ENCODE measurements around the gene TCOF1.

The TCOF1 gene

GRCh38 chr5:150329881-150330876 is 27.3 kb upstream of the TCOF1 start:
- ATAC-seq (ENCODE audit: insufficient read depth, low read depth) (peak; percentile 57; the same call in 2 of the 3 replicates), DNase-seq (peak; percentile 21)
- TF ChIP-seq EZH2 (IDR thresholded peaks at IDR 0.05; ENCODE audit: borderline replicate concordance, low read depth, low read length, severe bottlenecking), result no peak
- TF ChIP-seq CTCF (IDR thresholded peaks at IDR 0.05; ENCODE audit: borderline replicate concordance, extremely low read depth, low read length, poor library complexity, severe bottlenecking), result no peak
- Histone ChIP-seq H3K4me2 (ENCODE audit: insufficient read depth, low read length) (no peak overlapping the region), H3K4me3 (ENCODE audit: low read depth in 1 of 2, low read length in 2 of 2) (no peak overlapping the region), H2AFZ (ENCODE audit: low read depth, low read length) (no peak overlapping the region), H3K9ac (ENCODE audit: low read depth, low read length) (no peak overlapping the region), H4K20me1 (ENCODE audit: insufficient read depth, low read length) (no peaks in the 10 kb centered on the region), H3K27ac (ENCODE audit: low read length) (no peak overlapping the region), H3K4me1 (ENCODE audit: insufficient read depth, low read length) (no peaks in the 10 kb centered on the region), H3K79me2 (ENCODE audit: insufficient read depth, low read length) (no peaks in the 10 kb centered on the region), H3K36me3 (ENCODE audit: insufficient read depth, low read length) (no peaks in the 10 kb centered on the region), H3K27me3 (ENCODE audit: insufficient read depth, low read length, poor library complexity) (peaks cover 27% of the 10 kb centered on the region), H3K9me3 (ENCODE audit: insufficient read depth, low read length, severe bottlenecking) (no peaks in the 10 kb centered on the region)

- no peak overlapping the region for H3K4me2 ChIP-seq (ENCODE audit: insufficient read depth, low read length)
Observed at GRCh38 chr5:150333400-150333799, 24.1 kb upstream of the TCOF1 start.

GRCh38 chr5:150335778-150336177 is 21.7 kb upstream of the TCOF1 start:
- Histone ChIP-seq H3K79me2 (ENCODE audit: insufficient read depth, low read length) (no peaks in the 10 kb centered on the region), H3K9ac (ENCODE audit: low read depth, low read length) (no peak overlapping the region), H3K9me3 (ENCODE audit: insufficient read depth, low read length, severe bottlenecking) (no peaks in the 10 kb centered on the region), H3K4me1 (ENCODE audit: insufficient read depth, low read length) (no peaks in the 10 kb centered on the region), H3K27me3 (ENCODE audit: insufficient read depth, low read length, poor library complexity) (peaks cover 32% of the 10 kb centered on the region), H3K27ac (ENCODE audit: low read length) (no peak overlapping the region), H3K36me3 (ENCODE audit: insufficient read depth, low read length) (no peaks in the 10 kb centered on the region), H3K4me3 (ENCODE audit: low read depth in 1 of 2, low read length in 2 of 2) (no peak overlapping the region), H2AFZ (ENCODE audit: low read depth, low read length) (no peak overlapping the region), H4K20me1 (ENCODE audit: insufficient read depth, low read length) (no peaks in the 10 kb centered on the region), H3K4me2 (ENCODE audit: insufficient read depth, low read length) (no peak overlapping the region)
- TF ChIP-seq EZH2 (IDR thresholded peaks at IDR 0.05; ENCODE audit: borderline replicate concordance, low read depth, low read length, severe bottlenecking) (no peak), CTCF (IDR thresholded peaks at IDR 0.05; ENCODE audit: borderline replicate concordance, extremely low read depth, low read length, poor library complexity, severe bottlenecking) (no peak)
- ATAC-seq (ENCODE audit: insufficient read depth, low read depth), result no peak
- DNase-seq, result no peak

More at GRCh38 chr5:150333400-150333799, 24.1 kb upstream of the TCOF1 start:
- Histone ChIP-seq H4K20me1 (ENCODE audit: insufficient read depth, low read length) (no peaks in the 10 kb centered on the region), H3K36me3 (ENCODE audit: insufficient read depth, low read length) (no peaks in the 10 kb centered on the region), H3K4me3 (ENCODE audit: low read depth in 1 of 2, low read length in 2 of 2) (no peak overlapping the region), H3K9me3 (ENCODE audit: insufficient read depth, low read length, severe bottlenecking) (no peaks in the 10 kb centered on the region), H3K27ac (ENCODE audit: low read length) (no peak overlapping the region), H3K4me1 (ENCODE audit: insufficient read depth, low read length) (no peaks in the 10 kb centered on the region), H3K9ac (ENCODE audit: low read depth, low read length) (no peak overlapping the region), H3K27me3 (ENCODE audit: insufficient read depth, low read length, poor library complexity) (peaks cover 44% of the 10 kb centered on the region), H3K79me2 (ENCODE audit: insufficient read depth, low read length) (no peaks in the 10 kb centered on the region), H2AFZ (ENCODE audit: low read depth, low read length) (no peak overlapping the region)
- TF ChIP-seq EZH2 (IDR thresholded peaks at IDR 0.05; ENCODE audit: borderline replicate concordance, low read depth, low read length, severe bottlenecking) (no peak), CTCF (IDR thresholded peaks at IDR 0.05; ENCODE audit: borderline replicate concordance, extremely low read depth, low read length, poor library complexity, severe bottlenecking) (no peak)
- no peak for DNase-seq
- no peak for ATAC-seq (ENCODE audit: insufficient read depth, low read depth)

Measured in DND-41 (cell line).